ENCODE results near the gene DAB1. TPM values are rescaled to one million over a fixed set of nuclear protein-coding genes. Genes with fewer than 3 reads are reported as not detected.

Gene DAB1
- total RNA-seq, 4 donors from 2014 or later, result 0.48 to 1.2 TPM; not detected in 2

DNA sequence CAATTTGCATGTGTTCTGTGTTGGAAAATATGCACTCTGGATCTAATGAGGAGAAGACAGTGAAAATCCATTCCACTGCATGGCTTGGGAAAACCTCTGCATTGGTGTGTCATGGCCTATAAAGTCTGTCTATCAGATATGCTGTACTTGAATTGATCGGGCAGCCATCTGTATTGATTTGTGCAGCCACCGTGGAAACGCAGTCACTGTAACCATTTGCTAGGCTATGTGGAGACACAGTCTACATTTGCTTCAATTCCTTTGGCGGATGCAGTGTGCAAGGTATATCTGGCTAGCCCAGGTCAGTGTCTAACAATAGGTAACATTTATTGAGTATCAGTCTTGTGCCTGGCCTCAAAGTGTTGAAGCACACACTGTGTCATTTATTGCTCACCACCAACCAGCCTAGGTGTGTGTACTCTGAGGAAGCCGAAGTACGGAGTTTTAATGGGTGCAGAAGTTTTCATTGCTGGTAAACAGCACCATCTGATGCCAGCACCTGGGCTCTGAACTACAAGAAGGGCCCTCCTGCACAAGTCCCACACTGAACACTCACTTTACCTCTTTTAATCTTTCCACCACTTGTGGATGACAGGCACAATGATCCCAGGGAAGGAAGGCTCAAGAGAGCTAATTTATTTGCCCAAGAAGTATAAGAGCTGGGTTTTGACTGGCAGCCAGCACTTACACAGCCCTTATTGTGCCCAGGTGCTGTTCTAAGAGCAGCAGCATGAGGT is 83.4 kb downstream of the DAB1 start:
- TF ChIP-seq EP300 (IDR thresholded peaks at IDR 0.05; ENCODE audit: low read depth), result no peak
- TF ChIP-seq CTCF (IDR thresholded peaks at IDR 0.05), result no peak
- no peak for TF ChIP-seq POLR2A (IDR thresholded peaks at IDR 0.05)
- TF ChIP-seq POLR2AphosphoS5 (IDR thresholded peaks at IDR 0.05), result no peak
- H3K4me1 ChIP-seq, result no peaks in the 10 kb centered on the region
- no peaks in the 10 kb centered on the region for H3K9me3 ChIP-seq
- H3K27ac ChIP-seq, result no peak overlapping the region
- no peak overlapping the region for H3K4me3 ChIP-seq
- H3K36me3 ChIP-seq, result no peaks in the 10 kb centered on the region
- WGBS, 2 donors (ENCODE audit: low coverage in 1 of 2), result 83 to 84% methylated on average over 2 to 6 of the region's 6 CpGs
- in situ Hi-C loops (cut with MboI; ENCODE audit: low pct_ligation_motif_present in 1 of 4, low pct_unique_long_range_greater_than_20kb in 1 of 4, low sequenced_read_pairs in 3 of 4), result no loop called here
- DNase-seq, result no peak
- H3K27me3 ChIP-seq, result no peaks in the 10 kb centered on the region
- intact Hi-C loops (cut with DNase I; ENCODE audit: low total_unique reads), result no loop called here

GRCh38 chr1:57337623-57338022 is 86.2 kb downstream of the DAB1 start:
- intact Hi-C loops (cut with DNase I; ENCODE audit: low total_unique reads) (no loop called here), in situ Hi-C loops (cut with MboI; ENCODE audit: low pct_ligation_motif_present in 1 of 4, low pct_unique_long_range_greater_than_20kb in 1 of 4, low sequenced_read_pairs in 3 of 4) (no loop called here)
- Histone ChIP-seq H3K4me3 (no peak overlapping the region), H3K9me3 (no peaks in the 10 kb centered on the region), H3K4me1 (no peaks in the 10 kb centered on the region), H3K27me3 (no peaks in the 10 kb centered on the region), H3K27ac (no peak overlapping the region), H3K36me3 (no peaks in the 10 kb centered on the region)
- DNase-seq, result no peak
- TF ChIP-seq EP300 (IDR thresholded peaks at IDR 0.05; ENCODE audit: low read depth) (no peak), POLR2AphosphoS5 (IDR thresholded peaks at IDR 0.05) (no peak), POLR2A (IDR thresholded peaks at IDR 0.05) (no peak), CTCF (IDR thresholded peaks at IDR 0.05) (no peak)
- whole genome bisulfite sequencing, 2 donors (ENCODE audit: low coverage in 1 of 2), result 73 to 100% methylated on average over 2 to 3 of the region's 3 CpGs

DNA sequence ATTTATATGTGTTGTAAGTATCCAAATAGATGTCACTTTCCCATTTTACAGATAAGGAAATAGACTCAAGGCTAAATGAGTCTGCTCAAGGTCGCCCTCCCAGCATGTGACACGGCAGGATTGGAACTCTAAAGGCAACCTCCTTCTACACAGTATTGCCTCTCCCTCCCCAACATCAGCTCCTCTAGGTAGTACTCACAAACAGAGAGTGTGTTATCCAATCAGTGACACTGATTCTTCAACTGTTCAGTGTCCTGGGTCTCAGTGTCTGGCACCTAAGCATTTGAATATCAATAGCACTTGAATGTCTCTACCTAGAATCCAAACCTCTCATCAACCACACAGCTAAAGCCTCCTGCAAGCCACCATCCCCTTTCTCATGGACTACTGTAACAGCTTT is 87.1 kb downstream of the DAB1 start:
- WGBS, 2 donors (ENCODE audit: low coverage in 1 of 2), result 63% methylated on average over 2 of the region's 2 CpGs; no CpG with 5 or more reads in 1 of the 2 donors
- Histone ChIP-seq H3K4me1 (no peaks in the 10 kb centered on the region), H3K9me3 (no peaks in the 10 kb centered on the region), H3K36me3 (no peaks in the 10 kb centered on the region), H3K27ac (no peak overlapping the region), H3K4me3 (no peak overlapping the region), H3K27me3 (no peaks in the 10 kb centered on the region)
- no peak for DNase-seq
- in situ Hi-C loops (cut with MboI; ENCODE audit: low pct_ligation_motif_present in 1 of 4, low pct_unique_long_range_greater_than_20kb in 1 of 4, low sequenced_read_pairs in 3 of 4) (no loop called here), intact Hi-C loops (cut with DNase I; ENCODE audit: low total_unique reads) (no loop called here)
- TF ChIP-seq CTCF (IDR thresholded peaks at IDR 0.05) (no peak), EP300 (IDR thresholded peaks at IDR 0.05; ENCODE audit: low read depth) (no peak), POLR2AphosphoS5 (IDR thresholded peaks at IDR 0.05) (no peak), POLR2A (IDR thresholded peaks at IDR 0.05) (no peak)

GRCh38 chr1:57331620-57332019 is 92.2 kb downstream of the DAB1 start:
- whole genome bisulfite sequencing, 2 donors (ENCODE audit: low coverage in 1 of 2), result 83 to 94% methylated on average over 3 of the region's 3 CpGs
- no peaks in the 10 kb centered on the region for H3K9me3 ChIP-seq
- in situ Hi-C loops (cut with MboI; ENCODE audit: low pct_ligation_motif_present in 1 of 4, low pct_unique_long_range_greater_than_20kb in 1 of 4, low sequenced_read_pairs in 3 of 4), result no loop called here
- TF ChIP-seq POLR2AphosphoS5 (IDR thresholded peaks at IDR 0.05) (no peak), CTCF (IDR thresholded peaks at IDR 0.05) (no peak), EP300 (IDR thresholded peaks at IDR 0.05; ENCODE audit: low read depth) (no peak), POLR2A (IDR thresholded peaks at IDR 0.05) (no peak)
- H3K4me3 ChIP-seq, result no peak overlapping the region
- intact Hi-C loops (cut with DNase I; ENCODE audit: low total_unique reads), result no loop called here
- DNase-seq, result no peak
- no peaks in the 10 kb centered on the region for H3K27me3 ChIP-seq
- no peaks in the 10 kb centered on the region for H3K36me3 ChIP-seq
- no peak overlapping the region for H3K27ac ChIP-seq
- H3K4me1 ChIP-seq, result no peaks in the 10 kb centered on the region

All from transverse colon (tissue), 4 donors.